Astrocyte (in vitro differentiated cells and primary cell): ENCODE data around the gene PLAC8.

Experiments used
- EZH2 ChIP-seq: IDR thresholded peaks from 2 replicates; pipeline ENCODE4 v1.6.1; 2012; ENCODE audit warnings: mild to moderate bottlenecking, low read length, inconsistent platforms; ENCODE audit not compliant: insufficient read depth
- TF ChIP-seq, protein P1 (sequence below): IDR thresholded peaks from 2 replicates; pipeline ENCODE4 v1.5.1; 2011; ENCODE audit warnings: low read depth, mild to moderate bottlenecking, inconsistent platforms, low read length, moderate library complexity; ENCODE audit not compliant: insufficient read depth

- TF ChIP-seq, protein P1, sequence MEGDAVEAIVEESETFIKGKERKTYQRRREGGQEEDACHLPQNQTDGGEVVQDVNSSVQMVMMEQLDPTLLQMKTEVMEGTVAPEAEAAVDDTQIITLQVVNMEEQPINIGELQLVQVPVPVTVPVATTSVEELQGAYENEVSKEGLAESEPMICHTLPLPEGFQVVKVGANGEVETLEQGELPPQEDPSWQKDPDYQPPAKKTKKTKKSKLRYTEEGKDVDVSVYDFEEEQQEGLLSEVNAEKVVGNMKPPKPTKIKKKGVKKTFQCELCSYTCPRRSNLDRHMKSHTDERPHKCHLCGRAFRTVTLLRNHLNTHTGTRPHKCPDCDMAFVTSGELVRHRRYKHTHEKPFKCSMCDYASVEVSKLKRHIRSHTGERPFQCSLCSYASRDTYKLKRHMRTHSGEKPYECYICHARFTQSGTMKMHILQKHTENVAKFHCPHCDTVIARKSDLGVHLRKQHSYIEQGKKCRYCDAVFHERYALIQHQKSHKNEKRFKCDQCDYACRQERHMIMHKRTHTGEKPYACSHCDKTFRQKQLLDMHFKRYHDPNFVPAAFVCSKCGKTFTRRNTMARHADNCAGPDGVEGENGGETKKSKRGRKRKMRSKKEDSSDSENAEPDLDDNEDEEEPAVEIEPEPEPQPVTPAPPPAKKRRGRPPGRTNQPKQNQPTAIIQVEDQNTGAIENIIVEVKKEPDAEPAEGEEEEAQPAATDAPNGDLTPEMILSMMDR, result peak; percentile 89
- no peak for TF ChIP-seq EZH2
These were observed 40.3 kb downstream of the PLAC8 start for GRCh38 chr4:83074086-83074704.
